HPDE6-E6E7 (cell line): ENCODE measurements around the gene TMEM139.

ENCODE experiments used
- DNase-seq: peaks from one replicate; pipeline ENCODE4 v3.0.0; 2011; ENCODE audit warnings: missing footprints; ENCODE audit errors: extremely low spot score

Gene TMEM139

DNA sequence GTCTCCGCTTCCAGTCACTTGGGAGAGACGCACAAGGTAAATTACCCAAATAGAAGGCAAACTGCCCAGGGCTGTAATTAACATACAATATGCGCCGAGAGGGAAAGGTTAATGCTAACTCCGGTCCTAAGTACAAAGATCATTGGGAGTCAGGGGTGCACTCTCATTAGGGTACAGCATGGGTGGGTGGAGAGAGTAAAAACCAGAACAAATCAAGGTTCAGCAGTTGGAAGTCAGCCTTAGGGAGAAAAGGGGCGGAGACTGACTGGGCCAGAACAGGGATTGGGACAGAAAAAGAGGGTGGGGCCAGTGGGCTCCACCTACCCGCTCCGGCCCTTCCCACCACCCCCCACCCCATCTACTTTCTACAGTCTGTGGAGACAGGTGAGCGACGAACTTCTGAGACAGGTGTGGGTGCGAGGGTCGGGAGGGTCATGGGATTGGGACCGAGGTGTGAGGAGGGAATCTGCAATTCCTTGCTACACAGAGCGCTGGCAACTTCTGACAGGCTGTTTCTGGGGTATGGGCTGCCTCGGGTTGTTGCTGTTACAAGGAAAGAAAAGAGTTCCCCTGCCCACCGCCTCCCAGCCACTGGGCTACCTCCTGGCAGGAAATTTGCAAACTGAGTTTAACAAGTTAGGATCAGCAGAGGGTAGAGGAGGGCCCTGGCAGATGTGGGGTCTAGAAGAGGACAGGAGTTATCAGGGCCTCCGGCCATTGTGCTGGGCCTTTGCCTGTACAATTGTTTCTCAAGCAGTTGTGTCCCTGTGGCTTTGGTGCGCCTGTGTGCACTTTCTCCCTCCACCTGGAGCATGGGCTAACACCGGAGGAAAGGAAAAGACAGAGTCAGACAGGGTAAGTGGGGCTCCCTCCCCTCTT, at the start of gene TMEM139:
Gene TMEM139, plus strand, starts transcription at position 368 of the 879 bp plus-strand sequence. CDS start 1,000 bp downstream, outside the sequence.
- no peak for DNase-seq

DNA sequence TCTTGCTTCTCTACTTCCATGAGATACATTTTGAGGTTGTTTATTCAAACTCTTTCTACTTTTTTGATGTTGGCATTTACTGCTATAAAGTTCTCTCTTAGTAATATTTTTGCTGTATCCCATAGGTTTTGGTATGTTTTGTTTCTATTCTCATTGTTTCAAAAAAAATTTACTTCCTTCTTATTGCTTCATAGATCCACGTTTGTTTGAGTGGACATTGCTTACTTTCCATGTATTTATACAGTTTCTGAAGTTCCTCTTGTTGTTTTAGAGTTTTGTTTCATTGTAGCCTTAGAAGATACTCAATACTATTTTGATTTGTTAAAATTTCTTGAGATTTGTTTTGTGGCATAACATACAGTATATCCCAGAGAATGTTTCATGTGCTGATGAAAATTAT, 49.2 kb upstream of the TMEM139 start:
- DNase-seq = no peak

DNA sequence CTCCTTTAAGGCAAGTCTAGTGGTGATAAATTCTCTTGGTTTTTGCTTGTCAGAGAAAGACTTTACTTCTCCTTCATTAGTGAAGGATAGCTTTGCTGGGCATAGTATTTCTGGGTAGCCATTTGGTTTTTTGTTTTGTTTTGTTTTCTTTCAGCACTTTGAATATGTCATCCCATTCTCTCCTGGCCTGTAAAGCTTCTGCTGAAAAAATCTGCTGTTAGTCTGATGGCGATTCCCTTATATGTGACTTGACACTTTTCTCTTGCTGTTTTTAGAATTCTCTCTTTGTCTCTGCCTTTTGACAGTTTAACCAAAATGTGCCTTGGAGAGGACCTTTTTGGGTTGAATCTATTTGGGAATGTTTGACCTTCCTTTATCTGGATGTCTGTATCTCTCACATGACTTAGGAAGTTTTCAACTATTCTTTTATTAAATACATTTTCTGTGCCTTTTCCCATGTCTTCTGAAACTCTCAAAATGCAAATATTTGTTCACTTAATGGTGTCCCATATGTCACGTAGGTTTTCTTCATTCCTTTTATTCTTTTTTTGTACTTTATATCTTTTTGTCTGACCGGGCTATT, 48.3 kb upstream of the TMEM139 start:
- DNase-seq = no peak

DNA sequence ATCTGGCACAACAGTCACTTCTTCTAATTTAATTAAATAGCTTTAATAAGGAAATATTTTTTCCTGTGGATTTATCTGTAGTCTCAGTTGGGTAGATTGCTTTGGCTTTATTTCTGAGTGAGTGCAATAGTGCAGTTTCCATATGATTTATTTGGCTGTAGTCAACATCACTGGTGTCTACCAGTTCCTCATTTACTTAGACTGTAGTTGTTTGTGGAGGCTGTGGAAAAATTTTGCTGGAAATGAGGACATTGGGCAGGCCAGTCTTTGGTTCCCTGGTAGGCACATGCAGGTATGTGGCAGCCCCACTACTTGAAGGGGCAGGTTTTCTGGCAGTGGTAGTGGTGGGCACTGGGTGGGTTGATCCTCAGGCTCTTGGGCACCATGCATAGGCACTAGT, 47.4 kb upstream of the TMEM139 start:
- DNase-seq = no peak

DNA sequence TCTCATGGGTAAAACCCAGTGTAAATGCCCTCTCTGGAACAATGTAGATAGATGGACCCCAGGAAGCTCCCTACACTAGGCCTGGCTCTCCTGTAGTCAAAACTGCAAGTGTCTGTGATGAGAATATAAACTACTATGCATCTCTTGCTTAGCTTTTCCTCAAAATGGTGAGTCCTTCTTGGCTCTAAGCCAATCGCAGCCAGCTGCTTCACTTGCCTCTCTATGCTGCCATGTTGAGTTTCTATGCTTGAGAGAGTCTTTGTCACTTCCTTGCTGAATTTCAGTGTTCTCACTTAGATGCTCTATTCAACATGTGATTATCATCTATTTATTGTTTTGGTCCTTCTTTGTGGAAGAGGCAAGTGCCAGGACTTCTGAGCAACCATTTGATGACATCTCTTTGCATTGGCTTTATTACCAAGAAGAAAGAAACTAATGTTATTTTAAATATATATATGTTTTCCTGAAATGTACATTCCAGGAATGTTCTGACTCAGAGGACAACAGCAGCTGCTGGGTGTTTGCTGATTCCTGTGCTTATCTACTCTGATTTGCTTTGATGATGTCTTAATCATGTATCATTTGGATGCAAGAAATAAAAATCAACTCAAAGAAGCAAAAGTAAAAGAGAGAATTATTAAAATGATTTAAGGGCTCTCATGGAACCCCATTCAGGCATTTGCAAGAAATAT, 46.3 kb upstream of the TMEM139 start:
- DNase-seq = no peak

DNA sequence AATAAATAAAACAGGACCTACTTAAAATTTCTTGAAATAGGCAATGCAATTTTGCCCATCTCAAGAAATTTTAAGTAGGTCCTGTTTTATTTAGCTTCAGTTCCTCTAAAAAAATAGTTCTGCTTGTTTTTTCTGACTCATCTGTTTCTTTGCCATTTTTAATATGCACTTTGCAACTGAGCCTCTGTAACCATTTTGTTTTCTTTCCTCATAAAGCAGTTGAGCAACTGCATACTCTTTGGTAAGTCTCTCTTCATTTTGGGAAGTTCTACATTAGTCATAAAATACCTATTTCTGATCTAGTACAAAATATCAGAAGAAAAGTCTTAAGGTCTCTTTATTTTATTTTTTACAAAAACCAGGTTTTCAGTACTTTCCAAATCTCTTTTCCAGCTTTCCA, 44.9 kb upstream of the TMEM139 start:
- no peak for DNase-seq

DNA sequence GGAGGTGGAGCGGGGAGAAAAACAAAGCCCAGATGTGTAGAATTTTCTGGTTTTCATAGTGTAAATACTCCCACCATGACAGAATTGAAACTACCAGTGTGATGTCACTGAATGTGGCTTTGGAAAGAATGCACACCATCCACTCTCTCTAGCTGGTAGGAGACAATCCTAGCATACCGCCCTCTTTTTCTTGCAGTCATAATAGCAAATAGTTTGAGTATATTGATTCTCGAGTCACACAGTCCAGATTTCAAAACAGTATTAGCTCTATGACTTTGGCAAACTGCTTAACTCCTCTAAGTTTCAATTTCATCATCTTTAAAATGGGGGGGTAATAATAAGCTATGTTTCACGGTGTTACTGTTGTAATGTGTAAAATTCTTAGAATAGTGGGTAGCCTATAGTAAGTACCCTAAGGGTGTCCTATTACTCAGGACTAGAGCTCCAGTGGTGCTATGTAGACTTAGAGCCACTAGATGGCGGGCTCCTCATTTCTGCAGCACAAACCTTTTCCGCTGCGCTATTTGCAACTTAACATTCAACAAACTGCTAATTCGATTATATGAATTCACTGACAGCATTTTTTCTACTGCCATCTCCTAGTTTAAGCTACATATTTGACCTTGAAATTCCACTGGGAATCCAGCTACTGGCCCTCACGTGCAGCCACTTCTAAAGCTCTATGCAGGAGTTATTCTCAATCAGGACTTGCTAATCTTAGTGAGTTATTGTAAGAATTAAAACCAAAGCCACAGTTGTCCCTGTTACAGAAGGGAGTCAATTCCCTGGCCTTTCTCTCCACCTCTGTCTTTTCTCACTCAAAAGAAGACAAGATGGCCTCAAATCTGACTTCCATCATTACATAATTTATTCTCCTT, 44.2 kb upstream of the TMEM139 start:
- DNase-seq = no peak

DNA sequence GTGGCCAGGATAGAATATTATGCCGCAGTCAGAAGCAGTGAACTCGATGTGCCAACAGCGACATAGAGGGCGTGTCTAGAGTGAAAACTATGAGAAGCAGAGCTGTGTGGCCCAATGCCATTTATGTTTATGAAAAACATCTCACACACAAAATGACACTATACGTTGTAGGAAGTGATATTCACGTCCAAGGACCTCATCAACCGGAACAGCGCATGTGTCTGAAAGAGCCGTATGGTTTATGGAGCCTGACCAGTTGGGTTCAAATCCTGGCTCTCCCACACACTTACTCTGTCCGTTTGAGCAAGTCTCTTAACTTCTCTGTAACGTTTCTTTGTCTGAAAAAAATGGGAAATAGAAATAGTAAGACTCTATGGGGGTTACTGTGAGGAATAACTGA, 42.5 kb upstream of the TMEM139 start:
- DNase-seq = no peak

DNA sequence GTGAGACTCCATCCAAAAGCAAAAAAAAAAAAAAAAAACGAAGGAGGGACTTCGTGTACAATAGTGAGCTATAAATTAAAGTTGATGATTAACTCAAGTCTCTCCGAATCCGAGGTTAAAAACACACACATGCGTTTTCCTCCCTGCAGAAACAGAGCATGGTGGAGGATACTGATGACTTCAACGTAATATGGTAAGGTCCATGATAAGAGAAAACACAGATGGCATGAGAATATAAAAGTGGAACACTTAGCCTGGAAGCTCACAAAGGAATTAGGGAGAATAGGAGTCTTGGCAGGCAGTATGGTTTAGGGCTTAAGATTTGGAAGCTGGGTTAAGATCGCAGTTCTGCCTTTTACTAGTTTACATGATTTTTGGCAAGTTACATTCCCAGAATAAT, 41.6 kb upstream of the TMEM139 start:
- DNase-seq = no peak

DNA sequence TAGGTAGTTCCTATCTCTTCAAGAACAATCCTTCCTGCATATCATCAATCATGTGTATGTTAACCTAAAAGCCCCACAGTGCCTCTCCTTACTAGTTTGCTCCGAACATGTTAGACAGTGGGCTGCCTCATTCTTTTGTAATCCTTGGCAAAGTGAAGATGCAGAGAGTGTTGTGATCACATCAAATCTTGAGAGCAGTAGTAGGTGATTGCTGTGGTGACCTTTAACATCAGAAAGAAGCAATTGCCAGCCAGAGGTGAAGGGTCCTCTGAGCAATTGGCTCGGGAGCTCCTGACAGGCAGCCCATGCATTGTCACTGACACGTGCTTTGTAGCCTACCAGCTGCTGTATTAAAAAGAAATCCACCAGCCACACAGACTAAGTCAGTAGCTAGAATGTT, 41.1 kb upstream of the TMEM139 start:
- DNase-seq = no peak

DNA sequence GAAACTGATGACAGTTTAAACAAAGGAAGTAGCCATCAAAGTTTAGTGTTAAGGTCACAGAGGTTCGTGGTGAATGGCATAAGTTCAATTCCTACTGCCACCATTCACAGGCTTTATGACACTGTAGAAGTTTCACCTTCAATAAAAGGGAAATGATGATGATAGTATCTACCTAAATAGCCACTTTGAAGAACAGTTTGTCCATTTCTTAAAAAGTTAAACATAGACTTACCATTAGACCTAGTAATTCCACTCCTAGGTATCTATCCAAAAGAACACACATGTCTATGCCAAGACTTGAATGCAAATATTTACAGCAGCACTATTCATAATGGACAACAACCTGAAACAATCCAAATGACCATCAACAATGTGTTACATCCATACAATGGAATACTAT, 40.4 kb upstream of the TMEM139 start:
- no peak for DNase-seq

DNA sequence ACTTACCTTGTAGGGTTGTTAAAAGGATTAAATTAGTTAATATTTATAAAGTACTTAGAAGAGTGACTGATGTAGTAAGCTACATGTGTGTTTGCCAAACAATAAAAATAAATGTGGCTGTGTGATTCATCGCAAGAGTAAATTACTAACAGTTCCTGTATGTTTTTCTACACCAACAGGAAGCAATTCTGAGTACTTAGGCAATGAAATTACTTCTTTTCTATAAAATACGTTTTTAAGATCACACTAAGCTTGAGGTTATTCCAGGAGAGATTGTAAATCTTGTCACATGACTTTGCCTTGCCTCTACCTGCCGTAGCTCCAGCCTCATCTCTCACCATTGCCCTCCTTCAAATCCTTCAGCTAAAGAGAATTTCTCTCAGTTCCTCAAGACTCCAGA, 39.6 kb upstream of the TMEM139 start:
- no peak for DNase-seq

DNA sequence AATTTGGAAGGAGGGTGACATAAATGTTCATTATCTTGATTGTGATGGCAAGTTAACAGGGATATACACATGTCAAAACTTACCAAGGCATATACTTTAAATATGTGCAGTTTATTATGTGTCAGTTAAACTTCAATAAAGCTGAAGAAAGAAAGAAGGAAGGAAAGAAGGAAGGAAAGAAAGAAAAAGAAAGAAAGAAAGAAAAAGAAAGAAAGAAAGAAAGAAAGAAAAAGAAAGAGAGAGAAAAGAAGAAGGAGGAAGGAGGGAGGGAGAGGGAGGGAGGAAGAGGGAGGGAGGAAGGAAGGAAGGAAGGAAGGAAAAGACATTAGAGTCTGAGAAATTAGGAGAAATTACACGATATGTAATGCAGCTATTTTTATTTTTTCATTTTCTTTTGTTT, 37.4 kb upstream of the TMEM139 start:
- no peak for DNase-seq

DNA sequence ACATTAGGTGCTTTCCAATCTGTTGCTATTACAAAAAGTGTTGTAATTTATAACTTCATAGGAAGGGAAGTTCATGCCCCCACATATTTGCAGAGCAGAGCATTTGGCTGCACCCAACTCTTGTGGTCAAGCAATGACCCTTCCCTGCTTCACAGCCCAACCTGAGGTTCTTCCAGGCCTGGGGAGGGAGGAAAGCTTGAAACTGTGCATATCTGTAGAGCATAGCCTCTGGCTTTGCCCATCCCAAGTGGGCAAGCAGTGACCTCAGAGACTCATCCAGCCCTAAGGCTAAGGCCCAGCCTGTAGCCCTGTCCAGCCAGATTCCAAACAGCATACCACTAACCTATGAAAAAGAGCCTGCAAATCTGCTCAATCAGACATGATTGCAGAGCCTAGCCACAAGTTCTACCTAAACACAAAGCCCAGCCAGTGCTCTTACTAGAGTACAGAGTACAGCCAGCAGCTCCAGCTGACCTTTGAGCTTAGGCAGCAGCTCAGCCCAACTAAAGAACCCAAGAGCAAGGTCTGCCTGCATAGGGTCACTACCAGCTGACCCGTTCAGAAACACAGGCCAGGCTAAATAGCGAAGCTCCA, 35.9 kb upstream of the TMEM139 start:
- DNase-seq = no peak

DNA sequence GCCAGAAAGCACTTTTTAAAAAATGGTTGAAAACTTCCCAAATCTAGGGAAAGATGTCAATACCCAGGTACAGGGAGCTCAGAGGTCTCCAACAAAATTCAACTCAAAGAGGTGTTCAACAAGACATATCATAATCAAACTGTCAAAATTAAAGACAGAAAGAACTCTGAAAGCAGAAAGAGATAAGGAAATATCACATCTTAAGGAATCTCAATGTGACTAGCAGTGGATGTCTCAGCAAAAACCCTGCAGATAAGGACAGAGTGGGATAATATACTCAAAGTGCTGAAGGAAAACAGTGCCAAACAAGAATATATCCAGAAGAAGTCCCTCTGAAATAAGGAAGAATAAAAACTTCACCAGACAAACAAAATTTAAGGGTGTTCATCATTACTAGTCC, 34.6 kb upstream of the TMEM139 start:
- no peak for DNase-seq

DNA sequence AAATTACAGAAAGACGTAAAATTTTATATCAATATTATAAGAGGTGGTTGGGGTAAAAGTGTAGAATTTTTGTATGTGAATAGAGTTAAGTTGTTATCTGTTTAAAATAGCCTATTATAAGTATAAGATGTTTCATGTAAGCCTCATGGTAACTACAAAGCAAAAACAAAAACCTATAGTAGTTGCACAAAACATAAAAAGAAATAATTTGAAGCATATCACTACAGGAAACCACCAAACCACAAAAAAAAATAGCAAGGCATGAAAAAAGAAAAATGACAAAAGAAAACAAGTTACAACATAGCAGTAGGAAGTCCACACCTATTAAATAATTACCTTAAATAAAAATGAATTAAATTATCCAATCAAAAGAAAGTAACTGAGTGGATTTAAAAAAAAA, 33.9 kb upstream of the TMEM139 start:
- no peak for DNase-seq

DNA sequence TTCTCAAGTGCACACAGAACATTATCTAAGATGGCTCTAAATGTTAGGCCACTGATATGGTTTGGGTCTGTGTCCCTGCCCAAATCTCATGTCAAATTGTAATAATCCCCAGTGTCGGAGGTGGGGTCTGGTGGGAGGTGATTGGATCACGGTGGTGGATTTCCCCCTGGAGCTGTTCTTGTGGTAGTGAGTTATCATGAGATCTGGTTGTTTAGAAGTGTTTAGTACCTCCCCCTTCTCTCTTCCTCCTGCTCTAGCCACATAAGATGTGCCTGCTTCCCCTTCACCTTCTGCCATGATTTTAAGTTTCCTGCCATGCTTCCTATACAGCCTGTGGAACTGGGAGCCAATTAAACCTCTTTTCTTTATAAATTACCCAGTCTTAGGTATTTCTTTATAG, 32.8 kb upstream of the TMEM139 start:
- no peak for DNase-seq

DNA sequence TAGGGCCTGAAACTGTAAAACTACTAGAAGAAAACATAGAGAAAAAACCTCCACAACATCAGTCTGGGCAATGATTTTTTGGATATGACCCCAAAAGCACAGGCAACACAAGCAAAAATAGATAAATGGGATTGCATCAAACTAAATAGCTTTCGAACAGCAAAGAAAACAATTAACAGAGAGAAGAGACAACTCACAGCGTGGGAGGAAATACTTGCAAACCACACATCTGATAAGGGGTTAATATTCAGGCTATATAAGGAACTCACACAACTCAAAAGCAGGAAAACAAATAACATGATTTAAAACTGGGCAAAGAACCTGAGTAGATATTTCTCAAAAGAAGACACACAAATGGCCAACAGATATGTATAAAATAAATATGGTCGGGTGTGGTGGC, 29.2 kb upstream of the TMEM139 start:
- no peak for DNase-seq

DNA sequence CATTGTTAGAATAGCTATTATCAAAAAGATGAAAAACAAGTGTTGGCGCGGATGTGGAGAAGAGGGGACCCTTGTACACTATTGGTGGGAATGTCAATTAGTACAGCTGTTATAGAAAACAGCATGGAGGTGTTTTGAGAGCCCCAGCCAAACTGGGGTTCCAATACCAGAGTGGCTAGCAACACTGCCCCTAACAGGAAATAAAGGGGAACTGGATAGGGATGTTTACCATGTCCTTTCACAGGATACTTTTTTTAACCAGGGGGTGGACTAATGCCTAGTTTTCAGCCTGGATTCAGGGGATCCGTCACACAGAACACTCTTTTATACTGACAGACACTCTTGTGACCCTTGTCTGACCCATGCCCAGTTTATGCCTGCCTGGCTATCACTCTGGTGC, 28.4 kb upstream of the TMEM139 start:
- no peak for DNase-seq

DNA sequence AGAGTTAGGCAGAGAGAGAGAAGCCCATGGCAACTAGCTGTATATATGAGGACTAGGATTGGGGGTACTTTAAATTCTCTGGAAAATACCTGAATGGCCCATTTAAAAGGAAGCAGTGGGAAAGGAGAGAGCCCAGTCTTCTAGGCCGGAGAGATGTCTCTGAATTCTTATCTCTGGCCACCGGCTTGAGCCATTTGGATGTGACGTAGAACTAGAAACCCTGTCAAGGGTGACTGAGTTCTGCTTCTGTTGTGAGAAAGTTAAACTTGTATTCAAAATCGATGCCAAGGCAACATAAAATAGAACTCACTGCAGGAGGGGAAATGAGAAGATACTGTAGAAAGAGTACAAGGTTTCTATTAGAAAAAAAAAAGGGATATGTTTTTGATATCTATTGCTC, 27.8 kb upstream of the TMEM139 start:
- DNase-seq = no peak

DNA sequence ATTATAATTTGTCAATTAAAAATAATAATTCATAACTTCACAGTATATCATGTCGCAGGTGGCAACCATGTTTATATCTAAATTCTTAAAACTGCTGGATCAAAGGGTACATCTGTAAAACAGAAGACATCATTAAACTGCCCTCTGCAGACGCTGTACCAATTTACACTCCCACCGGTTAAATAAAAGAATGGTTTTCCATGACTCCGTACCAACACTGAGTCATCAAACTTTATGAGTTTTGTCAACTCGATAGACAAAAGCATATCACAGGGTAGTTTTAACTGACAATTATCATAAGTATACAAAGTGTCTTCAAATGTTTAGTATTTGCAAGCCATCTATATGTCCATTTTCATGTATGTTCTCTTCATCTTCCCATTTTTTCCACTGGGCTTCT, 27.3 kb upstream of the TMEM139 start:
- DNase-seq = no peak

DNA sequence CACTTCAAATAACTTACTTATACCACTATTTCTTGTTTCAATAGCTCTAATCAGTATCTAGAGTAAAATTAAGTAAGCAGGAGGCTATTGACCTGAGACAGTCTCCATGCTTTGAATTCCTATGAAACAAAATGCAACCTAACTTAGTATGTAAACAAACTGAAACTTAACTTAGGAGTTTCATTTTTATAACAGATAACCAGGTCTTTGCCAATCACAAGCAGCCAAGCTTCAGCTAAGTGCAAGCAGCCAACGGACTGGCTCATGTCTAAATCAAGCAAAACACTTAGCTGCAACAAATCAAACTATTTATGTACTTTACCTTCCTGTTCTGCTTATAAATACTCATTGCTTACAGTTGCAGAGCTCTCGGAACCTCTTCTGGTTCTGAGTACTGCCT, 25.9 kb upstream of the TMEM139 start:
- DNase-seq = no peak
